A673 (cell line): ENCODE measurements around the gene LTBR. TPM values are rescaled to one million over a fixed set of nuclear protein-coding genes. Genes with fewer than 3 reads are reported as not detected.

Source experiments
- BruUV-seq: library from RNA; stranded (reverse); fragments of 400-500 nt; replicated peaks from 2 replicates; lab custom pipeline; 2021; lab: Mats Ljungman, UMichigan
- CTCF ChIA-PET: fragments of 300-600 bp; sonication (Branson Sonifier 250); formaldehyde crosslinking; loops from one replicate; lab custom pipeline; 2022; ENCODE audit warnings: antibody characterized with exemption; lab: Charles Lee
- POLR2A ChIA-PET: fragments of 300-600 bp; sonication (Branson Sonifier 250); formaldehyde crosslinking; loops from one replicate; lab custom pipeline; 2022; ENCODE audit warnings: antibody characterized with exemption; ENCODE audit not compliant: low non-redundant PET; lab: Charles Lee
- DNase-seq: peaks from one replicate; pipeline ENCODE4 v3.0.0-alpha.2; 2015; ENCODE audit warnings: low spot score
- H3K27ac ChIP-seq: fragments of 200-600 bp; sonication (generic); 2 replicates; pipeline ENCODE4 v1.5.1; 2016; ENCODE audit warnings: mixed run types, low read depth, mild to moderate bottlenecking, mixed read lengths, antibody characterized with exemption, low read length; ENCODE audit not compliant: poor library complexity, severe bottlenecking
- H3K27me3 ChIP-seq: fragments of 200-600 bp; sonication (generic); replicated peaks from 2 replicates; pipeline ENCODE4 v1.6.1; 2017; ENCODE audit warnings: mixed run types, low read depth, mild to moderate bottlenecking, mixed read lengths, antibody characterized with exemption, low read length; ENCODE audit not compliant: insufficient read depth, poor library complexity
- H3K36me3 ChIP-seq: fragments of 200-600 bp; sonication (generic); 2 replicates; pipeline ENCODE4 v1.6.1; 2016; ENCODE audit warnings: mixed run types, mild to moderate bottlenecking, mixed read lengths, antibody characterized with exemption, low read length; ENCODE audit not compliant: insufficient read depth, poor library complexity, severe bottlenecking
- H3K4me1 ChIP-seq: fragments of 200-600 bp; sonication (generic); 2 replicates; pipeline ENCODE4 v1.6.1; 2017; ENCODE audit warnings: mixed run types, mild to moderate bottlenecking, mixed read lengths, antibody characterized with exemption, low read length; ENCODE audit not compliant: insufficient read depth, poor library complexity, severe bottlenecking
- H3K4me3 ChIP-seq: fragments of 200-600 bp; sonication (generic); 2 replicates; pipeline ENCODE4 v1.5.1; 2016; ENCODE audit warnings: low read depth, mixed run types, mild to moderate bottlenecking, mixed read lengths, low read length; ENCODE audit not compliant: poor library complexity, severe bottlenecking
- H3K9me3 ChIP-seq: fragments of 200-600 bp; sonication (generic); 2 replicates; pipeline ENCODE4 v1.6.1; 2016; ENCODE audit warnings: mixed run types, low read depth, mild to moderate bottlenecking, mixed read lengths, antibody characterized with exemption, low read length; ENCODE audit not compliant: poor library complexity, severe bottlenecking
- CTCF ChIP-seq: fragments of 300-800, 200-600 bp; sonication (generic); conservative IDR thresholded peaks from 2 replicates; pipeline ENCODE4 v1.5.1; 2017; ENCODE audit warnings: low read depth, mild to moderate bottlenecking, antibody characterized with exemption, low read length, moderate library complexity, mixed read lengths
- EZH2 ChIP-seq: fragments of 200-600 bp; sonication (generic); IDR thresholded peaks from 2 replicates; pipeline ENCODE4 v1.6.1; 2017; ENCODE audit warnings: borderline replicate concordance, low read depth, mild to moderate bottlenecking, mixed read lengths, antibody characterized with exemption, low read length; ENCODE audit not compliant: poor library complexity, severe bottlenecking
- intact Hi-C: fragments of 100-400 bp; cut with micrococcal nuclease; formaldehyde crosslinking; loops from one replicate; pipeline ENCODE4 v1.10.0; 2022; ENCODE audit not compliant: unreplicated experiment
- total RNA-seq: library from RNA; stranded (reverse); gene quantifications from 2 replicates; pipeline ENCODE4 v1.2.3, GENCODE V29; 2021

LTBR gene
- total RNA-seq, 1 experiment from 2014 or later = 27.5 TPM

DNA sequence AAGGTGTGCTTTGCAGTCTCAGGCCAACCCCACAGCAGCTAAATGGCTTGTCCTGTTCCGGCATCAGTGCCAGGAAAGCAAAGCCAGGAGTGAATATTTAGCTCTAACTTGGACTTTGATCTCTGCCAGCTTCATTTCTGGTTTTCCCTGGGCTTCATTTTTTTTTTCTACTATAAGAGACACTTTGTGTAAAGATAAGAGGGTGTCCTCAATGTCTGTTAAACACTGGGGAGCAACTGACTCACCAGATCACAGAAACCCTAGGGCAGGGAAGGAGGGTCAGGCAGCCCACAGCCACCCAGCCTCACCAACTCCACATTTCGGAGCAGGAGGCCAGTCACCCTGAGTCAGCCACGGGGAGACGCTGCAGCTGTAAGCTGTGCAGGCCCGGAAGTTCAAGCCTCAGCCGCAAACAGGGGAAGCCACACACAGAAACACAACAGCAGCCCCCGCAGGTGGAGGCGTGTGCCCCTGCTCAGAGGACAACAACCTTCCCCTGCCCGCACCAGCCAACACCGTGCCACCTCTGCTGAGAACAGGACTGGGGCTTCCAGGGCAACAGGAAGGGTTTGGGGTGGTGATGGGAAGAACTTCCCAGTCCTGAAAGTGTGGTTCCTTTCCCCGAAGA is 48.4 kb upstream of the LTBR start:
- H3K27me3 ChIP-seq = no peaks in the 10 kb centered on the region

DNA sequence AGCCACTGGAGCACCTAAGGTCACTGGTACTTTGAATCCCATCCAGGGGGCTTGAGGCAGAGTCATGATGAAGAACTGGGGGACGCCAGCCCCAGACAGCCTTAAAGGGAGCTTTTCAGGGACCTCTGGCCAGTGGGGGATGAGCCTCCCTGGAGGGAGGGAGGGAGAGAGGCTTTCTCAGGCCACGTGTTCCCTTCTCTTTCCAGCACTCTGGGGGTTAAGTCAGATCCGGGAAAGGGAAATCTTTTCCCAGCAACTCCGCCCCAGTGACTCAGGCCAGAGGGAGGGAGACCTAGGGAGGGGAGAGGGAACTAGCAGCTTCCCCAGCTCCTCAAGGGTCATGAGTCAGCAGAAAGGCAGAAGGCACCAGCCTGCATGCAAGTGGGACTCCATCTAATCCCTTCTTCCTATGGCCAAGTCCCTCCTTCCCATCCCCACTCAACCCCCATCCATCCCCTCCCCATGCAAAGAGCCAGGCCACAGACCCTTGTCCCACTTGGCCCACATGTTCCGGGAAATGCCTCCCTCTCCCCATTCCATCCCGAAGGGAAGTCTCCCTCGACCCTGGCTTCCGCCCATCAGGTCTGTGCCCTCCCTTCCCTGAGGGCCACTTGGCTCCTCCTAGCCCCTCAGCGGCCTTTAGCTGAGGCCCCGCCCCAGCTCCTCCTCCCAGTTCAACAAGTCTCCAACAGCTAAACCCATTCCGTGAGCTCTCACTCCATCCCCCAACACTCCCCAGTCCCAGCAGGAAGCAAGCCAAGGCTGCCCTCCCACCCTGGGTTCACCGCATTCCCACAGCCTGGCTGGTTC is 47.7 kb upstream of the LTBR start:
- CTCF ChIA-PET = interaction anchor here (0.6 to 0.9 kb wide), 5 partner anchors 10 to 102 kb away, joined by 3 to 10 read pairs (median 3); no protein-coding TSS in a partner anchor

More for the DNA sequence above, 48.4 kb upstream of the LTBR start:
- intact Hi-C loops = no loop called here
- peak overlapping the region; percentile 37 for H3K4me3 ChIP-seq
- H3K4me1 ChIP-seq = peaks cover 57% of the 10 kb centered on the region
- no peak for TF ChIP-seq EZH2
- peak; percentile 51 for TF ChIP-seq CTCF
- peak; percentile 70 for DNase-seq
- H3K27ac ChIP-seq = peak overlapping the region; percentile 91
- no peaks in the 10 kb centered on the region for H3K9me3 ChIP-seq
- CTCF ChIA-PET = no interaction called here
- BruUV-seq = no TSS peak
- POLR2A ChIA-PET = interaction anchor here (0.6 to 0.9 kb wide), 2 partner anchors 16 to 52 kb away, joined by 3 read pairs; no protein-coding TSS in a partner anchor
- peaks cover 45% of the 10 kb centered on the region for H3K36me3 ChIP-seq

More for the DNA sequence above, 47.7 kb upstream of the LTBR start:
- Histone ChIP-seq H3K4me3 (peak overlapping the region; percentile 37), H3K27me3 (no peaks in the 10 kb centered on the region), H3K4me1 (peaks cover 57% of the 10 kb centered on the region), H3K9me3 (no peaks in the 10 kb centered on the region), H3K36me3 (peaks cover 37% of the 10 kb centered on the region), H3K27ac (peak overlapping the region; percentile 91)
- TF ChIP-seq EZH2 = no peak
- no peak for TF ChIP-seq CTCF
- DNase-seq = peak; percentile 97
- intact Hi-C loops = no loop called here
- no TSS peak for BruUV-seq
- POLR2A ChIA-PET = interaction anchor here (0.6 to 1.0 kb wide), 3 partner anchors 9 to 51 kb away, joined by 3 to 13 read pairs (median 3); no protein-coding TSS in a partner anchor
